GM12872 (cell line): ENCODE data around the gene STXBP3.

Experiments used
- TF ChIP-seq, protein P1 (sequence below): IDR thresholded peaks from 3 replicates; pipeline ENCODE4 v1.5.1; 2011; ENCODE audit warnings: low read depth, mild to moderate bottlenecking, low read length, moderate library complexity; ENCODE audit not compliant: insufficient read depth

STXBP3 gene

DNA sequence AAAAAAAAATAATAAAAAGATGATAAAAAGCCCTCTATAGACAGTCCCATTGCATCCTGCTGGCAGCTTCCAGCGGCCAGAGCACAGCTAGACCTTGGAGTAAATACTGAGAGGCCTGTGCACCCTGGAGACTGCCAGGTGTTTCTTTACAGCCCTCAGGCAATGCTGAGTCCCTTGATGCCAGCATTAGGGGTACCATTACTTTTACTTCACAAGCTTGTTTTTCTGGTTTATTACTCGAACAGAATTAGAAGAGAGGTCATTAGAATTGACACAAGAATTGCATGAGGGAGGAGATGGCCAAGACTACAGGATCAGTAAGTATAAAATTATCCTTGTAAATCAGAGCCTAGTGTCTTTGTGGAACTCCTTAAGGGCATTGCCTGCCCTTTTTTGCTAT, 66.9 kb downstream of the STXBP3 start:
- TF ChIP-seq, protein P1, sequence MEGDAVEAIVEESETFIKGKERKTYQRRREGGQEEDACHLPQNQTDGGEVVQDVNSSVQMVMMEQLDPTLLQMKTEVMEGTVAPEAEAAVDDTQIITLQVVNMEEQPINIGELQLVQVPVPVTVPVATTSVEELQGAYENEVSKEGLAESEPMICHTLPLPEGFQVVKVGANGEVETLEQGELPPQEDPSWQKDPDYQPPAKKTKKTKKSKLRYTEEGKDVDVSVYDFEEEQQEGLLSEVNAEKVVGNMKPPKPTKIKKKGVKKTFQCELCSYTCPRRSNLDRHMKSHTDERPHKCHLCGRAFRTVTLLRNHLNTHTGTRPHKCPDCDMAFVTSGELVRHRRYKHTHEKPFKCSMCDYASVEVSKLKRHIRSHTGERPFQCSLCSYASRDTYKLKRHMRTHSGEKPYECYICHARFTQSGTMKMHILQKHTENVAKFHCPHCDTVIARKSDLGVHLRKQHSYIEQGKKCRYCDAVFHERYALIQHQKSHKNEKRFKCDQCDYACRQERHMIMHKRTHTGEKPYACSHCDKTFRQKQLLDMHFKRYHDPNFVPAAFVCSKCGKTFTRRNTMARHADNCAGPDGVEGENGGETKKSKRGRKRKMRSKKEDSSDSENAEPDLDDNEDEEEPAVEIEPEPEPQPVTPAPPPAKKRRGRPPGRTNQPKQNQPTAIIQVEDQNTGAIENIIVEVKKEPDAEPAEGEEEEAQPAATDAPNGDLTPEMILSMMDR: no peak

DNA sequence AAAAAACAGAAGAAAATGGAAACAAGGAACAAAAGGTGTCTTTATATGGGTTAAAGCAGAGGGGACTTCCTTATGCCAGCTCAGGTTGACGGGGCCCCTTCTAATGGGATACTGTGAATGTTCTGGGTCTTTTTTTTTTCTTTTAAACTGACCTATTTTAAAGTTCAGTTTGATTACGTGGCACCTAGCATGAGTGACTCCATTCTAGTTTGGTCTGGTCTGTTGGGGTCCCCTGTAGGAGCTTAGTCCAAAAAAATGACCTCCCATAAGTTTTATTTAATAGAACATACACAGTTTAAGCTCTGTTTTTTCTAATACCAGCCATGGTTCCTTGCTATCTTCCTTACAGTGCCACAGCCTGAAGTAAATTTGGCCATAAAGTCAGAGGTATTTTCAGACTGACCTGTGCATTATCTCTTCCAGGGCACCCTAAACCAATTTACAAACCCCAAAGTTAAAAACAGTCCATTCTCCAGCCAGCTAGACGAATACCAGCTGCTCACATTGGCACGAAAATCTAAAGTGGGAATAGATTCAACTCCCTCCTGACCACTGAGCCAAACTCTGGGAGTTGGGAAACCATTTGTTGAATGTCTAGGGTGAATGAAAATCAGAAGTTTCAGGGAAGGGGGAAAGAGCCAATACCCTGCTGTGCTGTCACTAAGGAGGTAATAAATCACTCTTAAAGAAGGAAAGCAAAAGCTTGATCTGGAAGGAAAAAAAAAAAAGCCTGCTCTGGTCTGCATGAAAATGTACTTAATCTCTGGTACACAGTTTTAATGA, 68.1 kb downstream of the STXBP3 start:
- TF ChIP-seq, protein P1: no peak

DNA sequence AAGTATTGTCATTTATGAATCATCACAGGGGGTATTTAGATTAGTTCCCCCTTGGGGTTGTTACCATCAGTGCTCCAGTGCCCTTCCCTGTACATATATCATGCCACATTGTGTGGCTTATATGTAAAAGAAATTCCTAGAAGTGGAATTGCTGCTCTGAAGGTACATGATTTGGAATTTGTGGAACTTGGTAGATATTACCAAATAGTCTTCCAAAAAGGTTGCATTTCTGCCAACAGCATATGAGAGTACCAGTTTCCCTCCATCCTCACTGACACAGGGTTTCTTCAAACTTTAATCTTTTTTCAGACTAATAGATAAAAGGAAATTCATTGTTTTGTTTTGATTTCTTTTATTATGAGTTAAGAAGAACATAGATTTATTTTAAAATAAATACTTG, 69.1 kb downstream of the STXBP3 start:
- TF ChIP-seq, protein P1: no peak

DNA sequence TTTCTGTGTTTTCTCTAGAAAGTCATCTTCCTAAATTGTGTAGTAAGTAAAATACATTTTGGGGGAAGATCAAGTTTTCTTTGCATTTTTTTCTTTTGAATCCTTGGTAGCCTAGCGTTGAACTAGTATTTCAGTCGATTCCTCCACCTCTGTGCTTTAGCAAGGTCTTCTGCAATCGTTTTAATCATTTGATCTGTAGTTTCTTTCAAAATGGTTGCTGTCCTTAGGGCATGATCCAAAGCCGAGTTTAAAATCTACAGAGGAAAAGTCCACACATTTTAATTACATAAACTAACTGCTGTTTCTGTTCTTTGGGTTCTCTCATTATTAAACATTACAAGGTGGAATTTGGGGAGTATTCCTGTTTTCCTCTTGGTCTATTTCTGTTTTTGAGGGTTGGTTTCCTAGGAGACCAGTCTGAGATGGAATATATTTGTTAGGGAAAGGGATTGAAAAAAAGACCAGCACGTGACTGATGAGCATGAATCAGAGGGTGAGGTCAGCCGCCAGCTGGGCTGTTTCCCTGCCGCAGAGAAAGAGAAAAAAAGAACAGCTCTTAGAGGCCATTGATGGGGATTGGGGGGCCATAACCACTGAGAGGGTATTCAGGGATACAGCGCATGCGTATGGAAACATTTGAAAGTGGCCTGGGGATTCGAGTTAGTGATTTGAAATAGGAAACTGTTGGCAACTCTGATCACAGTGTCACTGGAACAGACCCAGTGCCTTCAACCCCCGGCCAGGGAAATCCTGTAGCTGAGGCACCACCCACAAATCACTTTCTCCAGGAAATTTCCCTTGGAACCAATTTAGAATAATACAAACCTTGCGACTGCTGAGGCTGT, 69.8 kb downstream of the STXBP3 start:
- TF ChIP-seq, protein P1: no peak

DNA sequence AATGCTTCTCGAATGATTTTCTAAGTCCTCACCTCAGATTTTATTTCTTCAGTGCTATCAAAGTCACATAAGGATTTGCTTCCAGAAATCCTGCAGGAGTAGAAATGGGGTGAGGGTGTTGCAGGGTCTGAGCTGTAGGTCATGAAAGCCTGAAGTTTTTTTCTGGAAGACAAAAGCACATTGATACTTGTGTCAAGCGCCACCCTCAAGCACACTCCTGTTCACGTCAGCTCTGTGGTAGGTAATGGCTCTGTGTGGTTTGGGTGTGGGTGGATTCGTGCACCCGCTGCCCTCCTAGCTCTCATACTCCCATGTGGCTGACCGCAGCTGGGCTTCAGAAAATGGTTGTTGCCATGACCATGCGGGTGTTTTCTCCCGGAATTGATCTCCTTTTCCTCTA, 70.5 kb downstream of the STXBP3 start:
- TF ChIP-seq, protein P1: no peak

DNA sequence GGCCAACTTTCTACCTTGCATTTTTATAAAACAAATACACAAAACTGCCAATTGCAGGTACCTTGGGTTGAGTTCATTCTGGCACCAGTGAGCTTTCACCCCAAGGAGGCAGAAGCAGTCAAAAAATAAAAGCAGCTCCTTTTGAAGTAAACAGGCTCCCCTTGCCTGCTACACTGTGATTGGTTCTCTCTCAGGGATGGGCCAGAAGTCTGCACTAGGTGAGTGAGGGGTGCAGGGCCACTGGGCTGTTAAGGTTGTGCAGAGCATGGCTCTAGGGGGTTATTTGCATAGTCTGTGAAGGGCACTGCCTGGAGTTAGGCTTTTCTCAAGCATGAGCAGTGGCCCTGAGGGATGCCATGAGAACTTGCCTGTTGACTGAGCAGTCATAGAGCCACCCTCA, 71.3 kb downstream of the STXBP3 start:
- TF ChIP-seq, protein P1: no peak

DNA sequence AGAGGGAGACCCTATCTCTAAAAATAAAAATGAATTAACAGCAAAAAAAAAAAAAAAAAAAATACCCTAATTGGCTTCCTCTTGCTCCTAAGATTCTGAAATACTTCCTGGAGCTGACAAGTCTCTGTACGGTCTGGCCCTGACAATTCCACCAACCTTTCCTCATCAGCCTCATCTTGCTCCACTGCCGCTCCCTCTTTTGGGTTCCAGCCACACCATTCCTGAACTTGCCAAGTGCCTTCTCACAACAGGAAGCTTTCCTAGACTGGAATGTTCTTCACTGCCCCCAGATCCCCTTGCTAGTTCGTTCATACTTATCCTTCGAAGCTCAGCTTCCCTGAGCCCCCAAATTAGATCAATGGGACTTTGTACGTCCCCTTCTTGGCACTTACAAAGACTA, 73.4 kb downstream of the STXBP3 start:
- TF ChIP-seq, protein P1: no peak
